Anterior cingulate cortex (tissue), 58 donors: Measurements from ENCODE around the gene OR51S1.
"Not testable (repeated sequence)": the region's sequence is repeated elsewhere in the genome, so short reads cannot be mapped to it uniquely, and the experiment has no call there.

Experiments used
- DNase-seq, 58 donors: peaks; one replicate each; lab custom pipeline; 2025; lab: John Stamatoyannopoulos, UW

The OR51S1 gene, protein sequence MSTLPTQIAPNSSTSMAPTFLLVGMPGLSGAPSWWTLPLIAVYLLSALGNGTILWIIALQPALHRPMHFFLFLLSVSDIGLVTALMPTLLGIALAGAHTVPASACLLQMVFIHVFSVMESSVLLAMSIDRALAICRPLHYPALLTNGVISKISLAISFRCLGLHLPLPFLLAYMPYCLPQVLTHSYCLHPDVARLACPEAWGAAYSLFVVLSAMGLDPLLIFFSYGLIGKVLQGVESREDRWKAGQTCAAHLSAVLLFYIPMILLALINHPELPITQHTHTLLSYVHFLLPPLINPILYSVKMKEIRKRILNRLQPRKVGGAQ

GRCh38 chr11:4848908-4849532 is at the start of gene OR51S1:
TSS of gene OR51S1 (minus strand) at chr11:4849208. CDS start at chr11:4849208, 0 bp downstream.
- DNase-seq: no peak

GRCh38 chr11:4891996-4892640 is 43.1 kb upstream of the OR51S1 start:
- no peak for DNase-seq

DNA sequence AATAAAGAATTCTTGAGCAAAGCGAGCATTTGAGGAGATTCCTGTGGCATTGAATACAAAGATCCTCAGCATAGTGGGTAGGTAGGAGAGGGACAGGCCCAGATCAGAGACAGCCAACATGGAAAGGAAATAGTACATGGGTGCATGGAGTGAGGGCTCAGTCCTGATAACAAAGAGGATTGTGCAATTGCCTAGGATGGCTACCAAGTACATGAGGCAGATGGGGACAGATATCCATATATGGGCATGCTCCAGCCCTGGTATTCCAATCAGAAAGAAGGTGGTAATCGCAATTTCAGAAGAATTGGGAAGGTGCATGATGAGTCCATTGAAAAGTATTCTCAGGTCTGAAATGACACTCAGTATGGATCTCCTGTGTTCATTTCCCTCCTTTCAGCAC is 41.3 kb upstream of the OR51S1 start:
- no peak for DNase-seq

- DNase-seq: no peak
Measured at GRCh38 chr11:4887591-4887990, 38.6 kb upstream of the OR51S1 start.

DNA sequence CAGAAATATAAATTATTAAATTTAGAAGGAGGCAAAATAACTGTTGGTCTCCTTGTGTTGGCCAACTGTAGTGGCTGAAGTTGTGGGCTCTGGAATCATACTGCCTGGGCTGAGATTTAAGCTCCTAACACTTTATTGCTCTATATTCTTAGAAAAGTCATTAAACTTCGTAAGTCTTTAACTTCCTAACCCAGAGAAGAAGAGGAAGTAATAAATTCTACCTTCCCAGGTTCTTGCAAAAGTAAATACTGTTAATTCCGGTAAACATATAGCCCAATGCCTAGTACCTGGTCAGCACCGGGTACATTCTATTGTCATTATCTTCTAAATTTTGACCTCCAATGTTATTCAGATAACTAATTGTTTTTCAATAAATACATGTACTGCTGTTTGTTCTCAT is 37.2 kb upstream of the OR51S1 start:
- DNase-seq: no peak

DNA sequence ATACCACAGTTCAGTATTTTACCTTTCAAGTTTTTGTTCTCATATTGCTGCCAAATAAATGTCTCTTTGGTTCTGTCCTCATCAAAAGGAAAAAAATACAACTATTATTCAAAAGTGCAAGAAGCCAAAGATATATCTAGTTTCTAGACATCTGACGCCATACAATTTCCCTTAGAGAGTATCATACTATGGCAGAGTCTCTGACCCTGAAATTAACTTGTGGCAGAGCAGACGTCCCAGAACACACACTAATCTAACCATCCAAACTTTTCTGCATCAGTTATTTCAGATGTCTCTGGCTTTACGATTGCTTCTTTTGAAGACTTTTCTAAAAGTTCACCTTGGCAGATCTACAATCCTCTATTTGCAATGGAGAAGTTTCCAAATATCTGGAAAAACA is 35.4 kb upstream of the OR51S1 start:
- DNase-seq: no peak

GRCh38 chr11:4882543-4882942 is 33.5 kb upstream of the OR51S1 start:
- DNase-seq: no peak

GRCh38 chr11:4881860-4882500 is 33.0 kb upstream of the OR51S1 start, which contains the start of gene OR51T1:
TSS of gene OR51T1 (plus strand) at chr11:4881900. CDS start at chr11:4881900, 0 bp downstream.
- no peak for DNase-seq

- DNase-seq: no peak
Measured at GRCh38 chr11:4881188-4881587, 32.2 kb upstream of the OR51S1 start.

GRCh38 chr11:4865855-4866254 is 16.8 kb upstream of the OR51S1 start:
- no peak for DNase-seq

- DNase-seq: no peak
Measured at GRCh38 chr11:4863876-4864275, 14.9 kb upstream of the OR51S1 start.

DNA sequence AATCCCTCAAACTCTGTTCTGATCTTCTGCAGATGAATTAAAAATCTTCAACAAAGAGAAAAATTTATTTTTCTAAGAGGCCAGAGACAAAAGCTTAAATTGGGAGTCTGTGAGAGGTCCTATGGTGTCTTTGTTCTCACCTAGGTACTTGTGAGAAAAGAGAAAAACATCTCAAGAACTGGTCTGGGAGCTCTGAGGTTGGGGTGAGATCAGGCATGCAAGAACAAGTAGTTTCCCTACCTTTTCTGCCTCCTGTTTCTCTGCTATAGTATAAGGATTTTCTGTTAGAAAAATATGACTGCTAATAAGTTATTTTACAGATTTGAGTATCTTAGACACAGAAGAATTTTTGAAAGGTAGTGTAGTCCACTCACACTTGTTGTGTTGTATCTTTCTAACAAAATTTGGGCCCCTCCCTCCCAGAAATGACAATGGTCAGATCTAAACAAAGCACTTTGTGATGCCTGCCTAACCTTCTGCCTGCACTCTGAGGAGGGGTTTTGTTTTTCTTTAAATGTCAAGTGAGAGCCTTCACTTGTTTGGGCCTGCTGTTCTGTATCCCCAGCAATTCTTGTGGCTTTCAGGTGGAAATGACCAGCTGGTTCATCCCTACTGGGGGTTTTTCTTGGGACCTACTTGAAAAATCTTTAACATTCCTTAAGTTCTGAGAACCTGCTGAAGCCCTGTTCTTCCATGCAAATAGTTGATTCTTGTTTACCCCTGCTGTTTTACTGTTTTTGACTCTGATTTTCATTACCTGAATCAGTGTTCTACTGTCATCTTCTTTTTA is 13.6 kb upstream of the OR51S1 start:
- no peak for DNase-seq

- not testable (repeated sequence) for DNase-seq
Measured at GRCh38 chr11:4854286-4854685, 5.3 kb upstream of the OR51S1 start.

GRCh38 chr11:4851033-4851432 is 2.0 kb upstream of the OR51S1 start:
- DNase-seq: no peak

- DNase-seq: no peak
Measured at GRCh38 chr11:4839851-4840549, 9.0 kb downstream of the OR51S1 start.

DNA sequence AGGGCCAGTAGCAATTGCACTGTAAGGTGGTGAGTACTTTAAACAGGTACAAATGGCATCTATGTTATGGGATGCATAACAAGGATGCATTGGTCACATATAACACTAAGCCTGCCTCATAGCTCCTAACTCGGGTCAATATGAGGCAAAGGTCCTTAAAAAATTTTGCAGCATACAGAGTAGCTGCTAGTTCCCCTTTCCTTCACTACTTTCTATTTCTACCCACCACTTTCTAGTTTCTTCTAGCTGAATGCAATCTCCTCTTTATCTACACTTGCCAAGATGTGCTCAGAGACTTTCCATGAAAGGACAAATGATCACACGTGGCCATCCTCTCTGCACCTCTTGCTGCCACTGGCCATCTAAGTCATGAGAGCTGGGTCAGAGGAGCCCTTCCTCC is 18.1 kb downstream of the OR51S1 start:
- DNase-seq: no peak

DNA sequence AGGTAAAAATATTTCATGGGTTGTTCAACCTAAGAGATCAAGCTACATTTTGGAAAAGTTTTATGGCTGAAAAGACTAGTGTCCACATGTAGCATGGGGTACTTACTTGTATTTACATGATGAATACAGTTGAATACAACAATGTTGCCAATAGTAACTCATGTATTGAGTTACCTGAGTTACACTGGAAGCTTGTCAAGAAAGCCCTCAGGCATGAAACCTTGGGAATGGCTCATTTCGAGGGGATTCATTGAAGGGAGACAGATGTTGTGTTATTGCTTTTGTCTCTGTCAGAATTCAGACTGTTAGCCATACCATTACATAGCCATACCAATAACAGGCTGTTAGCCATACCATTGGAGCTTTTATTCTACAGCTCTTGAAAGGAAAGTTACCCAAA is 18.7 kb downstream of the OR51S1 start:
- DNase-seq: no peak

- DNase-seq: no peak
Measured at GRCh38 chr11:4826425-4826824, 22.6 kb downstream of the OR51S1 start.

GRCh38 chr11:4825132-4825531 is 23.9 kb downstream of the OR51S1 start:
- no peak for DNase-seq

DNA sequence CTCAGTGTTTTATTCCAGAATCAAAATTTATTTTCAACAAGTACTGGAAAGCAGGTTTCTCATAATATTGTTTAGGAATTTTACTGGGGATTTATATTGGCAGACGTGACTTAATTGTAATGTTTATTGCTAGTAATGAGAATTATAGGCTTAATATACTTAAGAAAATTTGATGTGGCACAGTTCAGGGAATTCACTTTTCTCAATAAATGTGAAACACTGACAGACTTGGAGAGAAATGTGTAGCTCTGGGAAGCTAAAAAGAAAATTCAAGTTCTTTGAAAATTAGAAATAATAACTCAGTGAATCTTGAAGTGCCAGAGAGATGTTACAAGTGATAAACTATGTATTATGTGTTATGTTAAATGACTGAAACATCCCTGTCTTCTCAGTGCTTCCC is 28.0 kb downstream of the OR51S1 start, which contains the start of gene OR51F2:
Gene OR51F2 (plus strand): TSS at position 301 of the 400 bp plus-strand sequence. CDS start 101 bp downstream, outside the sequence.
- no peak for DNase-seq
